ENCODE data around the gene RNF13. TPM values are rescaled to one million over a fixed set of nuclear protein-coding genes. Genes with fewer than 3 reads are reported as not detected.
"Not testable (repeated sequence)": the region's sequence is repeated elsewhere in the genome, so short reads cannot be mapped to it uniquely, and the experiment has no call there.

The RNF13 gene
- total RNA-seq, 1 experiment from 2014 or later = 73.4 TPM

- no peak for DNase-seq (ENCODE audit: low read depth)
These were observed 82.8 kb downstream of the RNF13 start for GRCh38 chr3:149895769-149896168.

GRCh38 chr3:149898771-149899170 lies 85.8 kb downstream of the RNF13 start:
- peak; percentile 64 for DNase-seq (ENCODE audit: low read depth)

GRCh38 chr3:149900322-149900721 lies 87.3 kb downstream of the RNF13 start:
- no peak for DNase-seq (ENCODE audit: low read depth)

GRCh38 chr3:149901770-149902169 lies 88.8 kb downstream of the RNF13 start:
- DNase-seq (ENCODE audit: low read depth) = no peak

GRCh38 chr3:149902498-149903139 lies 89.6 kb downstream of the RNF13 start:
- no peak for DNase-seq (ENCODE audit: low read depth)

- no peak for DNase-seq (ENCODE audit: low read depth)
These were observed 93.0 kb downstream of the RNF13 start for GRCh38 chr3:149906036-149906435.

GRCh38 chr3:149908424-149908957 lies 95.5 kb downstream of the RNF13 start:
- no peak for DNase-seq (ENCODE audit: low read depth)

GRCh38 chr3:149909923-149910322 lies 96.9 kb downstream of the RNF13 start:
- DNase-seq (ENCODE audit: low read depth) = no peak

- no peak for DNase-seq (ENCODE audit: low read depth)
These were observed 104.2 kb downstream of the RNF13 start for GRCh38 chr3:149917124-149917667.

GRCh38 chr3:149919509-149919908 lies 106.5 kb downstream of the RNF13 start:
- DNase-seq (ENCODE audit: low read depth) = no peak

GRCh38 chr3:149920119-149920518 lies 107.1 kb downstream of the RNF13 start:
- no peak for DNase-seq (ENCODE audit: low read depth)

- DNase-seq (ENCODE audit: low read depth) = no peak
These were observed 120.0 kb downstream of the RNF13 start for GRCh38 chr3:149933008-149933407.

- DNase-seq (ENCODE audit: low read depth) = no peak
These were observed 120.8 kb downstream of the RNF13 start for GRCh38 chr3:149933858-149934257.

GRCh38 chr3:149934524-149934923 lies 121.5 kb downstream of the RNF13 start:
- DNase-seq (ENCODE audit: low read depth) = peak; percentile 26

GRCh38 chr3:149936812-149937230 lies 123.8 kb downstream of the RNF13 start:
- peak; percentile 60 for DNase-seq (ENCODE audit: low read depth)

- not testable (repeated sequence) for DNase-seq (ENCODE audit: low read depth)
These were observed 125.5 kb downstream of the RNF13 start for GRCh38 chr3:149938392-149939055.

GRCh38 chr3:149941186-149941585 lies 128.2 kb downstream of the RNF13 start:
- DNase-seq (ENCODE audit: low read depth) = no peak

- DNase-seq (ENCODE audit: low read depth) = no peak
These were observed 128.9 kb downstream of the RNF13 start for GRCh38 chr3:149941946-149942345.

GRCh38 chr3:149942409-149942808 lies 129.4 kb downstream of the RNF13 start:
- no peak for DNase-seq (ENCODE audit: low read depth)

- DNase-seq (ENCODE audit: low read depth) = not testable (repeated sequence)
These were observed 131.0 kb downstream of the RNF13 start for GRCh38 chr3:149943966-149944365.

- no peak for DNase-seq (ENCODE audit: low read depth)
These were observed 134.2 kb downstream of the RNF13 start for GRCh38 chr3:149947231-149947630.

- DNase-seq (ENCODE audit: low read depth) = no peak
These were observed 136.2 kb downstream of the RNF13 start for GRCh38 chr3:149949181-149949580.

- DNase-seq (ENCODE audit: low read depth) = peak; percentile 19
These were observed 141.8 kb downstream of the RNF13 start for GRCh38 chr3:149954812-149955211.

Measured in RPMI7951 (cell line).